H1 (cell line): ENCODE measurements around the gene CFAP54. TPM values are rescaled to one million over a fixed set of nuclear protein-coding genes. Genes with fewer than 3 reads are reported as not detected.

Source experiments
- CTCF ChIA-PET: fragments of 300-600 bp; sonication (Branson Sonifier 250); formaldehyde crosslinking; loops from one replicate; lab custom pipeline; 2021; ENCODE audit not compliant: partially characterized antibody; lab: Charles Lee
- POLR2A ChIA-PET: fragments of 300-600 bp; sonication (Branson Sonifier 250); formaldehyde crosslinking; loops from one replicate; lab custom pipeline; 2021; ENCODE audit warnings: inconsistent platforms; ENCODE audit not compliant: partially characterized antibody; lab: Charles Lee
- DNase-seq, 2 experiments: peaks; one replicate each; pipeline versions ENCODE4 v3.0.0 to v3.0.0-alpha.2; 2010 to 2022; ENCODE audit warnings: low spot score in 2 of 2, low read depth in 1 of 2, mixed read lengths in 1 of 2
- FAIRE-seq: peaks from 2 replicates; lab custom pipeline; 2011; peaks lifted over from hg19 to GRCh38; lab: Jason Lieb, UNC
- H2AFZ ChIP-seq: 2 replicates; pipeline ENCODE4 v1.8.1; 2012; ENCODE audit warnings: low read length, inconsistent platforms
- H2AK5ac ChIP-seq: 2 replicates; pipeline ENCODE4 v1.6.1; 2013; ENCODE audit warnings: low read depth, low read length
- H2BK120ac ChIP-seq: replicated peaks from 2 replicates; pipeline ENCODE3; 2013; ENCODE audit warnings: low read depth, low read length, inconsistent platforms
- H2BK12ac ChIP-seq: 2 replicates; pipeline ENCODE4 v1.6.1; 2013; ENCODE audit warnings: low read depth, low read length
- H2BK15ac ChIP-seq: 2 replicates; pipeline ENCODE4 v1.6.1; 2013; ENCODE audit warnings: low read length
- H2BK20ac ChIP-seq: 2 replicates; pipeline ENCODE4 v1.6.1; 2013; ENCODE audit warnings: low read length
- H2BK5ac ChIP-seq: 2 replicates; pipeline ENCODE4 v1.6.1; 2013; ENCODE audit warnings: low read depth, low read length
- H3K14ac ChIP-seq: 2 replicates; pipeline ENCODE4 v1.6.1; 2013; ENCODE audit warnings: inconsistent platforms; ENCODE audit not compliant: insufficient read length
- H3K18ac ChIP-seq: 2 replicates; pipeline ENCODE4 v1.6.1; 2013; ENCODE audit warnings: low read length; ENCODE audit errors: extremely low read depth
- H3K23ac ChIP-seq: 2 replicates; pipeline ENCODE4 v1.6.1; 2013; ENCODE audit warnings: inconsistent platforms; ENCODE audit not compliant: insufficient read length
- H3K23me2 ChIP-seq: 2 replicates; pipeline ENCODE4 v1.6.1; 2013; ENCODE audit warnings: low read depth, low read length
- H3K27ac ChIP-seq: 2 replicates; pipeline ENCODE4 v1.6.1; 2011; ENCODE audit warnings: low read depth, low read length, inconsistent platforms
- H3K27me3 ChIP-seq, 4 experiments: replicated peaks in 1 of 4; 1 replicate in 1 of 4; 2 replicates in 3 of 4; pipeline versions ENCODE4 v1.6.1 to v1.8.1; 2011 to 2013; ENCODE audit warnings: low read length in 3 of 4, mild to moderate bottlenecking in 3 of 4, inconsistent platforms in 2 of 4, mixed read lengths in 2 of 4, moderate library complexity in 1 of 4; ENCODE audit not compliant: control insufficient read depth in 3 of 4, insufficient read depth in 3 of 4; ENCODE audit errors: extremely low read depth in 1 of 4
- H3K36me3 ChIP-seq, 4 experiments: 2 replicates each; pipeline versions ENCODE4 v1.6.1 to v1.8.1; 2011 to 2013; ENCODE audit warnings: mild to moderate bottlenecking in 4 of 4, low read length in 3 of 4, moderate library complexity in 2 of 4, control low read depth in 1 of 4, inconsistent platforms in 1 of 4; ENCODE audit not compliant: insufficient read depth in 4 of 4, control insufficient read depth in 2 of 4
- H3K4ac ChIP-seq: replicated peaks from 2 replicates; pipeline ENCODE3; 2013; ENCODE audit warnings: low read length, low read depth, mixed read lengths, inconsistent platforms; ENCODE audit not compliant: insufficient read length
- H3K4me1 ChIP-seq, 4 experiments: replicated peaks in 1 of 4; 1 replicate in 1 of 4; 2 replicates in 3 of 4; pipeline versions ENCODE4 v1.6.1 to v1.8.1; 2011 to 2013; ENCODE audit warnings: low read length in 3 of 4, inconsistent platforms in 2 of 4, mixed read lengths in 1 of 4; ENCODE audit not compliant: insufficient read depth in 4 of 4, control insufficient read depth in 3 of 4
- H3K4me2 ChIP-seq, 2 experiments: 2 replicates each; pipeline versions ENCODE4 v1.6.1 to v1.8.1; 2011 to 2013; ENCODE audit warnings: low read depth in 2 of 2, low read length in 2 of 2, control low read depth in 1 of 2, inconsistent platforms in 1 of 2, mild to moderate bottlenecking in 1 of 2; ENCODE audit not compliant: insufficient read depth in 1 of 2
- H3K4me3 ChIP-seq, 4 experiments: fragments of 200-600, 300-600 bp in 1 of 4; sonication (generic), shearing (Covaris generic), sonication (Bioruptor Twin) in 1 of 4; 2 replicates each; pipeline versions ENCODE4 v1.5.1 to v1.8.1; 2011 to 2016; ENCODE audit warnings: low read length in 4 of 4, low read depth in 3 of 4, control low read depth in 2 of 4, inconsistent platforms in 2 of 4, mild to moderate bottlenecking in 2 of 4, mixed read lengths in 1 of 4, moderate library complexity in 1 of 4; ENCODE audit not compliant: insufficient read depth in 2 of 4; ENCODE audit errors: extremely low read depth in 1 of 4
- H3K56ac ChIP-seq: replicated peaks from 2 replicates; pipeline ENCODE3; 2013; ENCODE audit warnings: low read depth, mild to moderate bottlenecking, mixed read lengths, low read length, inconsistent platforms; ENCODE audit not compliant: insufficient read length
- H3K79me1 ChIP-seq: 2 replicates; pipeline ENCODE4 v1.6.1; 2013; ENCODE audit warnings: low read depth, low read length, control low read depth
- H3K79me2 ChIP-seq, 2 experiments: 2 replicates each; pipeline versions ENCODE4 v1.6.1 to v1.8.1; 2012 to 2013; ENCODE audit warnings: low read length in 2 of 2, mild to moderate bottlenecking in 2 of 2, inconsistent platforms in 1 of 2; ENCODE audit not compliant: insufficient read depth in 2 of 2, control insufficient read depth in 1 of 2
- H3K9ac ChIP-seq, 4 experiments: replicated peaks in 1 of 4; 1 replicate in 1 of 4; 2 replicates in 3 of 4; pipeline versions ENCODE4 v1.6.1 to v1.8.1; 2011 to 2013; ENCODE audit warnings: low read depth in 3 of 4, low read length in 3 of 4, control low read depth in 2 of 4, mild to moderate bottlenecking in 2 of 4, moderate library complexity in 2 of 4, inconsistent platforms in 1 of 4; ENCODE audit errors: extremely low read depth in 1 of 4
- H3K9me3 ChIP-seq, 2 experiments: 2 replicates each; pipeline versions ENCODE4 v1.6.1 to v1.8.1; 2012 to 2013; ENCODE audit warnings: mild to moderate bottlenecking in 2 of 2, moderate library complexity in 2 of 2, control low read depth in 1 of 2, inconsistent platforms in 1 of 2, low read depth in 1 of 2, low read length in 1 of 2, mixed read lengths in 1 of 2; ENCODE audit not compliant: insufficient read depth in 2 of 2
- H4K20me1 ChIP-seq, 2 experiments: replicated peaks in 1 of 2; 2 replicates each; pipeline versions ENCODE3 to v1.8.1; 2011 to 2013; ENCODE audit warnings: inconsistent platforms in 2 of 2, low read length in 2 of 2, mild to moderate bottlenecking in 1 of 2; ENCODE audit not compliant: insufficient read depth in 2 of 2, control insufficient read depth in 1 of 2
- H4K5ac ChIP-seq: 2 replicates; pipeline ENCODE4 v1.6.1; 2013; ENCODE audit warnings: low read length, low read depth, mixed read lengths, inconsistent platforms; ENCODE audit not compliant: insufficient read length
- H4K8ac ChIP-seq: 2 replicates; pipeline ENCODE4 v1.8.0; 2013; ENCODE audit warnings: mild to moderate bottlenecking, moderate library complexity, low read length, inconsistent platforms; ENCODE audit not compliant: insufficient read depth; ENCODE audit errors: extremely low read depth
- H4K91ac ChIP-seq: replicated peaks from 2 replicates; pipeline ENCODE3; 2013; ENCODE audit warnings: low read length, mixed read lengths, inconsistent platforms; ENCODE audit not compliant: insufficient read length
- MAFK ChIP-seq: IDR thresholded peaks from 2 replicates; pipeline ENCODE4 v1.6.1; 2012; ENCODE audit warnings: low read depth, mild to moderate bottlenecking, improper control_type of control experiment, low read length
- WGBS, 2 experiments: shearing (Covaris generic) in 1 of 2; methylation state at CpG; one replicate each; pipeline versions ENCODE4 v1.1.6 to v1.1.7; 2013 to 2015; ENCODE audit warnings: low lambda C conversion rate in 2 of 2, mixed read lengths in 2 of 2, inconsistent platforms in 1 of 2, low coverage in 1 of 2, missing lambda C conversion rate in 1 of 2; ENCODE audit not compliant: insufficient replicate concordance in 2 of 2, insufficient coverage in 1 of 2, insufficient read length in 1 of 2; ENCODE audit errors: extremely low coverage in 1 of 2, missing lambda C conversion rate in 1 of 2; 5-methylcytosine and 5-hydroxymethylcytosine counted together
- polyA plus RNA-seq, 7 experiments: library from polyadenylated mRNA; depleted of rRNA in 3 of 7; stranded (reverse) in 5 of 7; unstranded in 2 of 7; fragments of >200 nt in 5 of 7; fragments of 200-250 nt in 2 of 7; gene quantifications; 1 replicate in 5 of 7; 2 replicates in 1 of 7; 4 replicates in 1 of 7; pipeline versions ENCODE4 v1.2.1 to v1.2.3, GENCODE V29; 2011 to 2013; ENCODE audit warnings: missing spikeins in 2 of 7, mixed read lengths in 2 of 7
- total RNA-seq: library from RNA; stranded (reverse); fragmentation: NEBNext Ultra II Directional; extraction: Animal tissue kit (Norgen Biotek cat#: 25700); gene quantifications from 2 replicates; pipeline ENCODE4 v1.2.1, GENCODE V29; 2021

CFAP54 gene
- total and polyA plus RNA-seq, 2 of the 8 experiments (the other 6 are each of a cell fraction or from before 2014, with no cell fraction given), result 0.17 to 0.33 TPM

DNA sequence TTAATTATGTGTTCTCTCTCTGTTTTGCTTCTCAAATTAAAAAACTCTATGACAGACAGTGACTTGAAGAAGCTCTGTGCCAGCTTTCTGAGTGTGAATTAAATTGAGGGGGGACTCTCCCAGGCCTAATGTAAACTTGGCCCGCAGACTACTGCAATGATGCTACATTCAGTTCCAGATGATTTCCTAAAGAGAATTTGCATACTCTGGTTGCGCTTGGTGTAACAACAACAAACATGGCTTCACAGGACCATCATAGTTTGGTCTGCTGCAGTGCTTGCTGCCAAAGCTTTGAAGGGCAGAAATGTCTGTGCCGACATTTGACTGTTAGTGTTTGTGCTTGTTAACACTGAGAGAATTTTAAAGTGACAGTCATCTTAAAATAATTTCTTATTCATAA is 25.0 kb downstream of the CFAP54 start:
- no peak overlapping the region for H4K5ac ChIP-seq
- H2BK12ac ChIP-seq, result no peak overlapping the region
- H2BK15ac ChIP-seq, result no peak overlapping the region
- H3K4me2 ChIP-seq, result no peak overlapping the region
- 0 out of 2 replicates have a peak overlapping the region, but pooled peaks have one; percentile 43 for H2AFZ ChIP-seq
- no peaks in the 10 kb centered on the region for H4K20me1 ChIP-seq
- H3K56ac ChIP-seq, result no peak overlapping the region
- no peaks in the 10 kb centered on the region for H3K79me2 ChIP-seq
- no peak overlapping the region for H2BK120ac ChIP-seq
- no peak overlapping the region for H3K27ac ChIP-seq
- 84% methylated on average over 3 of the region's 3 CpGs; no CpG with 5 or more reads in 1 of the 2 experiments for WGBS, 2 experiments
- CTCF ChIA-PET, result interaction anchor here (0.9 to 3.4 kb wide), 5 partner anchors 10 to 304 kb away, joined by 3 to 31 read pairs (median 5); no protein-coding TSS in a partner anchor
- no peaks in the 10 kb centered on the region for H3K9me3 ChIP-seq
- no peak overlapping the region for H3K9ac ChIP-seq
- no peak for DNase-seq
- H3K23me2 ChIP-seq, result no peaks in the 10 kb centered on the region
- no peak overlapping the region for H3K4me3 ChIP-seq
- no peak overlapping the region for H4K8ac ChIP-seq
- TF ChIP-seq MAFK, result no peak
- TF ChIP-seq, all 59 proteins: peak for 0
- no peak overlapping the region for H4K91ac ChIP-seq
- H3K4me1 ChIP-seq, result peaks cover 0 to 7% (median 0%) of the 10 kb centered on the region in 4 experiments; a peak in 1 of 7 replicates
- no peaks in the 10 kb centered on the region for H3K79me1 ChIP-seq
- POLR2A ChIA-PET, result no interaction called here
- no peak overlapping the region for H3K14ac ChIP-seq
- FAIRE-seq, result no peak
- no peak overlapping the region for H2AK5ac ChIP-seq
- no peak overlapping the region for H3K23ac ChIP-seq
- no peaks in the 10 kb centered on the region for H3K36me3 ChIP-seq
- no peaks in the 10 kb centered on the region for H3K27me3 ChIP-seq
- H2BK20ac ChIP-seq, result no peak overlapping the region
- no peak overlapping the region for H3K18ac ChIP-seq
- no peak overlapping the region for H2BK5ac ChIP-seq
- H3K4ac ChIP-seq, result no peak overlapping the region
